Measurements from ENCODE around the gene ANKRD53.
A peak's percentile ranks its signal among the peaks of the same experiment; 100 is the strongest.

Gene ANKRD53

GRCh38 chr2:70965506-70965905 lies 12.9 kb upstream of the ANKRD53 start:
- no peak for DNase-seq (ENCODE audit: low read depth in 2 of 2)

GRCh38 chr2:70966681-70967080 lies 11.7 kb upstream of the ANKRD53 start:
- DNase-seq (ENCODE audit: low read depth in 2 of 2) = no peak

- DNase-seq (ENCODE audit: low read depth in 2 of 2) = no peak
Measured at GRCh38 chr2:70967189-70967588, 11.2 kb upstream of the ANKRD53 start.

- DNase-seq (ENCODE audit: low read depth in 2 of 2) = no peak
Measured at GRCh38 chr2:70974592-70974991, 3.8 kb upstream of the ANKRD53 start.

- no peak for DNase-seq (ENCODE audit: low read depth in 2 of 2)
Measured at GRCh38 chr2:70975237-70975636, 3.2 kb upstream of the ANKRD53 start.

- DNase-seq (ENCODE audit: low read depth in 2 of 2) = no peak
Measured at GRCh38 chr2:70977605-70978205, 725 bp upstream of the ANKRD53 start.

GRCh38 chr2:70979180-70979488 lies 704 bp downstream of the ANKRD53 start:
- DNase-seq (ENCODE audit: low read depth in 2 of 2) = no peak

GRCh38 chr2:70979626-70980025 lies 1.2 kb downstream of the ANKRD53 start:
- no peak for DNase-seq (ENCODE audit: low read depth in 2 of 2)

GRCh38 chr2:70981421-70981820 lies 3.0 kb downstream of the ANKRD53 start:
- no peak for DNase-seq (ENCODE audit: low read depth in 2 of 2)

- no peak for DNase-seq (ENCODE audit: low read depth in 2 of 2)
Measured at GRCh38 chr2:70981866-70982810, 3.7 kb downstream of the ANKRD53 start.

- no peak for DNase-seq (ENCODE audit: low read depth in 2 of 2)
Measured at GRCh38 chr2:70982971-70983370, 4.5 kb downstream of the ANKRD53 start.

- DNase-seq (ENCODE audit: low read depth in 2 of 2) = no peak
Measured at GRCh38 chr2:70983506-70984227, 5.2 kb downstream of the ANKRD53 start.

- no peak for DNase-seq (ENCODE audit: low read depth in 2 of 2)
Measured at GRCh38 chr2:70984228-70984575, 5.8 kb downstream of the ANKRD53 start.

GRCh38 chr2:70984576-70985282 lies 6.3 kb downstream of the ANKRD53 start:
- peak; percentile 55 to 56 for DNase-seq (ENCODE audit: low read depth in 2 of 2)

- no peak for DNase-seq (ENCODE audit: low read depth in 2 of 2)
Measured at GRCh38 chr2:70985283-70985688, 6.9 kb downstream of the ANKRD53 start.

- DNase-seq (ENCODE audit: low read depth in 2 of 2) = no peak
Measured at GRCh38 chr2:70985956-70986355, 7.5 kb downstream of the ANKRD53 start.

- DNase-seq (ENCODE audit: low read depth in 2 of 2) = no peak
Measured at GRCh38 chr2:70986499-70987189, 8.2 kb downstream of the ANKRD53 start.

- DNase-seq (ENCODE audit: low read depth in 2 of 2) = no peak
Measured at GRCh38 chr2:70987386-70987785, 9.0 kb downstream of the ANKRD53 start.

GRCh38 chr2:70988151-70988550 lies 9.7 kb downstream of the ANKRD53 start:
- no peak for DNase-seq (ENCODE audit: low read depth in 2 of 2)

- no peak for DNase-seq (ENCODE audit: low read depth in 2 of 2)
Measured at GRCh38 chr2:70988726-70989648, 10.6 kb downstream of the ANKRD53 start.
